Measurements from ENCODE around the gene HSD11B1. TPM values are rescaled to one million over a fixed set of nuclear protein-coding genes. Genes with fewer than 3 reads are reported as not detected.

HSD11B1 gene
- total RNA-seq, 6 experiments from 2014 or later, result not detected

DNA sequence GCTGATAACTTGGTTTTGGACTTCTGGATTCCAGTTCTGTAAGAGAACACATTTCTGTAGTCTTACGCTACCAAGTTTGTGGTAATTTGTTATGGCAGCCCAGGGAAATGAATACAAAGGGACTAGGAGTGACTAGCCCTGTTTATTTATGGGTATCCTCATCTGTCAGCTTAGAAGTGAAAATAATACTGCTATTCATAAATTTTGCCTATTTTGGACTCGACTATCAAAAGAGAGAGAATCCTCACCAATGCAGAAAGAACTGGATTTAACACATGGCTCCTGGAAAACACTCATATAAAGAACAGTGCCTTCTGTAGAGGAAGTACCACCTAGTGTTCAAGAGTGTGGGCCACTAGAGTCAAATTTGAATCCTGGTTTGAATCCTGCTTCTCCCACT is 22.6 kb downstream of the HSD11B1 start:
- Mint-ChIP-seq H3K27ac (no peak overlapping the region), H3K36me3 (ENCODE audit: low read depth) (no peaks in the 10 kb centered on the region), H3K4me1 (ENCODE audit: low read depth) (no peaks in the 10 kb centered on the region), H3K4me3 (no peak overlapping the region), H3K27me3 (ENCODE audit: insufficient read depth) (peaks cover 13% of the 10 kb centered on the region), H3K9me3 (no peaks in the 10 kb centered on the region)
- TF ChIP-seq, protein P1, sequence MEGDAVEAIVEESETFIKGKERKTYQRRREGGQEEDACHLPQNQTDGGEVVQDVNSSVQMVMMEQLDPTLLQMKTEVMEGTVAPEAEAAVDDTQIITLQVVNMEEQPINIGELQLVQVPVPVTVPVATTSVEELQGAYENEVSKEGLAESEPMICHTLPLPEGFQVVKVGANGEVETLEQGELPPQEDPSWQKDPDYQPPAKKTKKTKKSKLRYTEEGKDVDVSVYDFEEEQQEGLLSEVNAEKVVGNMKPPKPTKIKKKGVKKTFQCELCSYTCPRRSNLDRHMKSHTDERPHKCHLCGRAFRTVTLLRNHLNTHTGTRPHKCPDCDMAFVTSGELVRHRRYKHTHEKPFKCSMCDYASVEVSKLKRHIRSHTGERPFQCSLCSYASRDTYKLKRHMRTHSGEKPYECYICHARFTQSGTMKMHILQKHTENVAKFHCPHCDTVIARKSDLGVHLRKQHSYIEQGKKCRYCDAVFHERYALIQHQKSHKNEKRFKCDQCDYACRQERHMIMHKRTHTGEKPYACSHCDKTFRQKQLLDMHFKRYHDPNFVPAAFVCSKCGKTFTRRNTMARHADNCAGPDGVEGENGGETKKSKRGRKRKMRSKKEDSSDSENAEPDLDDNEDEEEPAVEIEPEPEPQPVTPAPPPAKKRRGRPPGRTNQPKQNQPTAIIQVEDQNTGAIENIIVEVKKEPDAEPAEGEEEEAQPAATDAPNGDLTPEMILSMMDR (IDR thresholded peaks at IDR 0.05), result no peak
- DNase-seq, result no peak

DNA sequence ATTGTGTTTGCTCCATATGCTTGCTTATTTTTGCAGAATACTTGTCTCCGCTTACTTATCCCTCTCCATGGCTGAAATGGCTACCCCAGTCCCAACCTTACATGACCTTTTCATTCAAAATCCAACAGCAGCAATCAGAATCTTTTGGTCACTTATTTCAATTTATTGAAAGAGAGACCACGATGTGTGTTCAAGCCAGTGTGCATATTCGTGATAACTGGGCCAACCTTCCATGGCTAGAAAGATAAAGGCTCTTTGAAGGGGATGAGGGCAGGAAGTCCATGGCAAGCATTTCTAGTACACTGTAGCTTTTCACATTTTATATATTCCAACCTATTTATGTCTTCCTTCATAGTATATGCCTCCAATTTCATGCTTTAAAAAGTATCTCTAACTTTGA is 23.1 kb downstream of the HSD11B1 start:
- Mint-ChIP-seq H3K27ac (no peak overlapping the region), H3K4me1 (ENCODE audit: low read depth) (peaks cover under 1% of the 10 kb centered on the region; the same call in 1 of the 2 replicates), H3K36me3 (ENCODE audit: low read depth) (no peaks in the 10 kb centered on the region), H3K27me3 (ENCODE audit: insufficient read depth) (peaks cover 13% of the 10 kb centered on the region), H3K4me3 (no peak overlapping the region), H3K9me3 (no peaks in the 10 kb centered on the region)
- DNase-seq, result no peak
- TF ChIP-seq, protein P1 (IDR thresholded peaks at IDR 0.05), result no peak

DNA sequence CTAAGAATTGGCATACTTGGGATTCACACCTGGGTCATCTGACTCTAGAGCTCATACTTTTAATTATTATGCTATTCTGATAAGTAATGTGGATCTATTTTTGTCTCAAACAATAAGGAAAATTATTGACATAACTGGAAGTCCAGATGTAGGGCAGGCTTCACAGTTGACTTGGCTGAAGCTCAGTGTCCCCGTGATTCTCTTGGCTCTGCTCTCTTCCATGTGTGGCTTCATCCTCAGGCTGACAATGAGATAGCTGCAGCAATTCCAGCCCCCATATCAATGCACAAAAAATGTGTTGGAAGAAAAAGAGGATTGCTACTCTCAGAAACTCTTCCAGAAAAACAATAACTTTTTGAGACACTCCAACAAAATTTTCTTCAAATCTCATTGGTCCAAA is 23.8 kb downstream of the HSD11B1 start:
- DNase-seq, result no peak
- Mint-ChIP-seq H3K27me3 (ENCODE audit: insufficient read depth) (peaks cover 8% of the 10 kb centered on the region), H3K36me3 (ENCODE audit: low read depth) (no peaks in the 10 kb centered on the region), H3K4me1 (ENCODE audit: low read depth) (peaks cover 7% of the 10 kb centered on the region), H3K27ac (no peak overlapping the region), H3K4me3 (no peak overlapping the region), H3K9me3 (no peaks in the 10 kb centered on the region)
- TF ChIP-seq, protein P1 (IDR thresholded peaks at IDR 0.05), result no peak

DNA sequence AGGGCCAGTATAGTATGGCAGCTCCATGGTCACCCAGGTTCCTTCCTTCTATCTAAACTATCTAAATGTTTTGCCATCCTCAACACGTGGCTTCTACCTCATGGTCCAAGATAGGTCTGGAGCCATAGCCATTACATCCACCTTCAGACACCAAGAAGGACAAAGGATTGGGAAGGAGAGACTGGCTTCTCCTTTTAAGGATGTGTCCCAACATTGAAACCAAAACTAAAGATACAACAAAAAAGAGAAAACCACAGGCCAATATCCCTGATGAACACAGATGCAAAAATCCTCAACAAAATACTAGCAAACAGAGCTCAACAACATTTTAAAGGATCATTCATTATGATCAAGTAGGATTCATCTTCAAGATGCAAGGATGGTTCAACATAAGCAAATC is 24.8 kb downstream of the HSD11B1 start:
- Mint-ChIP-seq H3K27me3 (ENCODE audit: insufficient read depth) (peaks cover 10% of the 10 kb centered on the region), H3K27ac (no peak overlapping the region), H3K4me3 (no peak overlapping the region), H3K9me3 (no peaks in the 10 kb centered on the region), H3K4me1 (ENCODE audit: low read depth) (peaks cover 16% of the 10 kb centered on the region), H3K36me3 (ENCODE audit: low read depth) (no peaks in the 10 kb centered on the region)
- TF ChIP-seq, protein P1 (IDR thresholded peaks at IDR 0.05), result no peak
- DNase-seq, result no peak

DNA sequence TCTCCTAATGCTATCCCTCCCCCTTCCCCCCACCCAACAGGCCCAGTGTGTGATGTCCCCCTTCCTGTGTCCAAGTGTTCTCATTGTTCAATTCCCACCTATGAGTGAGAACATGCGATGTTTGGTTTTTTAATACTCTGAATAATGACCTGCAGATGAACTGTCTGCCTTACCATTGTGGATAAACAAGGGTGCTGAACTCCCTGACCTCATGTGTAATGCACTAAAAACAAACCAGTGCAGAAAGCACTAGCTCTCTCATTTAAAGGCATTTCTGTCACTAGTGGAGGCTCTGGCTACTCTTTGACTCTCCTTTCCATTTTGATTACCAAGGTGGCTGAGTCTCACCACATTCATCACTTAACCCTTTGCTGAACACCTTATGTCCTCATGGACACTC is 28.1 kb downstream of the HSD11B1 start:
- TF ChIP-seq, protein P1 (IDR thresholded peaks at IDR 0.05), result no peak
- Mint-ChIP-seq H3K4me1 (ENCODE audit: low read depth) (peaks cover 16% of the 10 kb centered on the region), H3K4me3 (no peak overlapping the region), H3K27me3 (ENCODE audit: insufficient read depth) (peaks cover 8% of the 10 kb centered on the region), H3K9me3 (no peaks in the 10 kb centered on the region), H3K27ac (no peak overlapping the region), H3K36me3 (ENCODE audit: low read depth) (no peaks in the 10 kb centered on the region)
- no peak for DNase-seq
